BE2C (cell line): ENCODE data around the gene FOXO1.

Experiments used
- DNase-seq: peaks from one replicate; pipeline ENCODE4 v3.0.0-alpha.2; 2020
- H3K27me3 ChIP-seq: fragments of 250-450 bp; sonication (Bioruptor Pico); 2 replicates; pipeline ENCODE4 v1.5.1; 2020; ENCODE audit warnings: mild to moderate bottlenecking
- H3K36me3 ChIP-seq: fragments of 250-450 bp; sonication (Bioruptor Pico); 2 replicates; pipeline ENCODE4 v1.5.1; 2020; ENCODE audit warnings: mild to moderate bottlenecking
- H3K4me1 ChIP-seq: fragments of 250-450 bp; sonication (Bioruptor Pico); 2 replicates; pipeline ENCODE4 v1.5.1; 2020
- H3K4me3 ChIP-seq: 2 replicates; pipeline ENCODE4 v1.5.1; 2011; ENCODE audit warnings: low read depth, low read length
- H3K9me3 ChIP-seq: fragments of 250-450 bp; sonication (Bioruptor Pico); 2 replicates; pipeline ENCODE4 v1.5.1; 2020
- TF ChIP-seq, protein P1 (sequence below): IDR thresholded peaks from 2 replicates; pipeline ENCODE4 v1.5.1; 2012; ENCODE audit warnings: mild to moderate bottlenecking, low read depth, low read length

Gene FOXO1

GRCh38 chr13:40520916-40521315, 145.5 kb downstream of the FOXO1 start:
- no peak overlapping the region for H3K4me3 ChIP-seq
- H3K27me3 ChIP-seq: peaks cover 4% of the 10 kb centered on the region; the same call in 1 of the 2 replicates
- TF ChIP-seq, protein P1, sequence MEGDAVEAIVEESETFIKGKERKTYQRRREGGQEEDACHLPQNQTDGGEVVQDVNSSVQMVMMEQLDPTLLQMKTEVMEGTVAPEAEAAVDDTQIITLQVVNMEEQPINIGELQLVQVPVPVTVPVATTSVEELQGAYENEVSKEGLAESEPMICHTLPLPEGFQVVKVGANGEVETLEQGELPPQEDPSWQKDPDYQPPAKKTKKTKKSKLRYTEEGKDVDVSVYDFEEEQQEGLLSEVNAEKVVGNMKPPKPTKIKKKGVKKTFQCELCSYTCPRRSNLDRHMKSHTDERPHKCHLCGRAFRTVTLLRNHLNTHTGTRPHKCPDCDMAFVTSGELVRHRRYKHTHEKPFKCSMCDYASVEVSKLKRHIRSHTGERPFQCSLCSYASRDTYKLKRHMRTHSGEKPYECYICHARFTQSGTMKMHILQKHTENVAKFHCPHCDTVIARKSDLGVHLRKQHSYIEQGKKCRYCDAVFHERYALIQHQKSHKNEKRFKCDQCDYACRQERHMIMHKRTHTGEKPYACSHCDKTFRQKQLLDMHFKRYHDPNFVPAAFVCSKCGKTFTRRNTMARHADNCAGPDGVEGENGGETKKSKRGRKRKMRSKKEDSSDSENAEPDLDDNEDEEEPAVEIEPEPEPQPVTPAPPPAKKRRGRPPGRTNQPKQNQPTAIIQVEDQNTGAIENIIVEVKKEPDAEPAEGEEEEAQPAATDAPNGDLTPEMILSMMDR: no peak
- DNase-seq: no peak
- no peaks in the 10 kb centered on the region for H3K36me3 ChIP-seq
- no peaks in the 10 kb centered on the region; the same call in 1 of the 2 replicates for H3K9me3 ChIP-seq
- H3K4me1 ChIP-seq: no peaks in the 10 kb centered on the region

GRCh38 chr13:40519637-40520036, 146.8 kb downstream of the FOXO1 start:
- Histone ChIP-seq H3K4me1 (no peaks in the 10 kb centered on the region), H3K9me3 (no peaks in the 10 kb centered on the region; the same call in 1 of the 2 replicates), H3K36me3 (no peaks in the 10 kb centered on the region), H3K27me3 (peaks cover 4% of the 10 kb centered on the region; the same call in 1 of the 2 replicates), H3K4me3 (no peak overlapping the region)
- TF ChIP-seq, protein P1: no peak
- no peak for DNase-seq

DNA sequence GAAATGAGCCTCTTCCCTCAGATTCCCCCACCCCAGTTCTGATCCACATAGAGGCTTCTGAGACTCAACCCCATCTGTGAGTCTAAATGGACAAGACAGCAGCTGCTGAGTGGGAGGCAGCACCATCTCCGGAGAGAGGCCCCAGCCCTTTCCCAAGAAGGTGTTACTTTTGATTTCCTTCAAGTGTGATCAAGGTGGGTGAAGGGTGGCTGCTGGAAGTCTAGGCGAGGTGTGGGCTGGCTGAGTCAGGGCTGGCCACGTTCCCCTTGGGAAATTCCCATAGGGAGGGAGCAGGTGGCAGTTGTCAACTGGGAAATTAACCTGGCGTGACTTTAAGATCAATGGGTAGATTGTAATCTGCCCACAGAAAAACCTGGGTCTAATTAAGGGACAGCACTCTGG, 148.0 kb downstream of the FOXO1 start:
- no peaks in the 10 kb centered on the region for H3K36me3 ChIP-seq
- H3K4me3 ChIP-seq: no peak overlapping the region
- H3K27me3 ChIP-seq: peaks cover 4% of the 10 kb centered on the region; the same call in 1 of the 2 replicates
- TF ChIP-seq, protein P1: no peak
- DNase-seq: no peak
- H3K4me1 ChIP-seq: no peaks in the 10 kb centered on the region
- no peaks in the 10 kb centered on the region; the same call in 1 of the 2 replicates for H3K9me3 ChIP-seq

DNA sequence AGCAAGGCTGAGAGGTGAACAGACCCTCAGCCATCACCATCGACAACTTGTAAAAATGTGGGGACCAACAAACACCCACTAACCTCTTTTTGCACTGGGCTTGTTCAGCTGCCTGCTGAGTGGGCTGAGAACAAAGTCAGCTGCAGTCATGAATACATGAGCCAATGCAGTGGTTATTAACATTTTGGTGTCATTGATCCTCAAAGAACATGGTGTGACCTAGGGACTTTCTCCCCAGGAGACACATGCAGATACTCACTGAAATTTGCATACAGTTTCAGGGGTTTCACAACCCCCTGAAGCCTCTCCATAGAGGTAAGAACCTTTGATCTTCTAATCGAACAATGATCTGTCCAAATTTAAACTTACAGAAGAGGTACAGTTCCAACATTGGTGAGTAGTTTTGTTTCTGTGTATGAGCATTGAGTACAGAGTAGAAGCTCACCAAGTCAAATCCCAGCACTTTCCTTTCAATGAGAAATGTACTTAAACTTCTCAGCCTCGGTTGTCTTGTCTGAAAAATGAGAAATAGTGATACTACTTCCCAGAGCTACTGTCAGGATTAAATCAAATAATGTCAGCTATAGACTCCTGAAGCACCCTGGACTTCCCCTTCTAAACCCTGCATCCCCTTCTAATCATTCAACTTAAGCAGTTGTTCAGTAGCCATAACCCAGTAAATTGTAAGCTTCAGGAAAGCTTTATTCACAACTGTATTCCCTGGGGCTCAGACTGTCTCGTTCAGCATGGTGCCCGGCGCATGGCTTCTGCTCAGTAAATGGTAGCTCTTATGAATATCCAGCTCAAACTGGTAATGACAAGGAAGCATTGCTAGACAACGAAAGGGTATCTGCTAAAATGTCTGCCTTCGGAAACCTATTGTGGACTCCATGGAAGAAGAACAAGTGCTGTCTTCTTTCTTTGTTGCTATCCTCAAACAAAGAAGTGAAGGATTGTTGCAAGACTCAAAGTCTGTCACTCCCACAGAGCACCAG, 148.7 kb downstream of the FOXO1 start:
- TF ChIP-seq, protein P1: no peak
- Histone ChIP-seq H3K9me3 (no peaks in the 10 kb centered on the region; the same call in 1 of the 2 replicates), H3K27me3 (peaks cover 4% of the 10 kb centered on the region; the same call in 1 of the 2 replicates), H3K36me3 (no peaks in the 10 kb centered on the region), H3K4me1 (no peaks in the 10 kb centered on the region), H3K4me3 (no peak overlapping the region)
- DNase-seq: no peak

DNA sequence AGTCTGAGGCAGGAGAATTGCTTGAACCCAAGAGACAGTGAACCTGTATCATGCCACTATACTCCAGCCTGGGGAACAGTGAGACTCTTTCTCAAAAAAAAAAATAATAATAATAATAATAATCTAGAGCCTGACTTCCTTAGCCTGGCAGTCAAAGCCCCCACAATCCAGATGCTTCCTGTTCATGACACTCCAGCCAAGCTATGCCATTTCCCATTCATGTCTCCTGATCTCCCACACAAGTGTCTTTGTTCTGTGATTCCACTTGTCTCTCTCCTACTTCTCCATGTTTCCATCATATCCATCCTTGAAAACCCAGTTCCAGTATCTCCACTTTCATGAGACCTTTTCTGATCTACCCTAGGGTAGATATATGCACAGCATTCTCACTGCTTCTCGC, 150.7 kb downstream of the FOXO1 start:
- Histone ChIP-seq H3K9me3 (no peaks in the 10 kb centered on the region; the same call in 1 of the 2 replicates), H3K4me3 (no peak overlapping the region), H3K4me1 (no peaks in the 10 kb centered on the region), H3K27me3 (no peaks in the 10 kb centered on the region), H3K36me3 (no peaks in the 10 kb centered on the region)
- TF ChIP-seq, protein P1: no peak
- no peak for DNase-seq

GRCh38 chr13:40514802-40515201, 151.6 kb downstream of the FOXO1 start:
- H3K27me3 ChIP-seq: no peaks in the 10 kb centered on the region
- no peak for DNase-seq
- no peak overlapping the region for H3K4me3 ChIP-seq
- H3K36me3 ChIP-seq: no peaks in the 10 kb centered on the region
- H3K9me3 ChIP-seq: no peaks in the 10 kb centered on the region; the same call in 1 of the 2 replicates
- TF ChIP-seq, protein P1: no peak
- no peaks in the 10 kb centered on the region for H3K4me1 ChIP-seq
